Measurements from ENCODE around the gene TCEA3.

The TCEA3 gene

DNA sequence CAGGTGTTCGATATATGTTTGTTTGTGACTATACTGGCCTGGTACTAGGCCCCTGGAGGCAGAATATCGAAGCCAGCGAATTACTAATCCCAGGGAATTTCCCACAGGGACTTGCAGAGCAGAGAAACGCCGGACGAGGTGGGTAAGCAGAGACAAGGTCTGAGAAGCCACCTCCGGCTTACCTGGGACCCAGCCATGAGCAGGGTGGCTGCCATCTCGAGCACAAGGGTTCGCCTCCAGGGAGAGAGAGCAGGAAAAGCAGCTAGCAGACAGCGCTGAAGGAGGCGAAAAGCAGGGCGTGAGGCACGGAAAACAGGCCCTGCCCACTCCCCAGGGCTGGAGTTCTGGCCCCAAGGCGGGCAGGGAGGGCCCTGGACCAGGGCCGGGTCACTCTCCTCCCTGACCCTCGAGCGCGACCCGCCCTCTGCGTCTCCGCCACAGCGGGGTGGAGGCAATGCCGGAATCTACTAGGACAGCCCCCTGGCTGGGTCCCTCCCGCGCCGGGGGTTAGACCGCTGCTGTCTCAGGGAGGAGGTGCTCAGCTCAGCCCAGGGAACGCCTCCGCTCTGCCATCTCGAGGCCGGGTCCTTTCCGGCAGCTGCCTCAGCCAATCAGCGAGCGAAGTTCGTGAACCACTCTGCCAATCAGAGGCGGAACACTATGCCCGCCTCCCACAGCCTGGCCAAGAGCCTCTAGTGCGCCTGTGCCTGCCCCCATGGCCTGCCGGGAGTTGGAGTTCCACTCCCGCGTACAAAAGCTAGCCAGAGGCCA is 56.6 kb downstream of the TCEA3 start:
- DNase-seq (ENCODE audit: low read depth), result peak; percentile 96

DNA sequence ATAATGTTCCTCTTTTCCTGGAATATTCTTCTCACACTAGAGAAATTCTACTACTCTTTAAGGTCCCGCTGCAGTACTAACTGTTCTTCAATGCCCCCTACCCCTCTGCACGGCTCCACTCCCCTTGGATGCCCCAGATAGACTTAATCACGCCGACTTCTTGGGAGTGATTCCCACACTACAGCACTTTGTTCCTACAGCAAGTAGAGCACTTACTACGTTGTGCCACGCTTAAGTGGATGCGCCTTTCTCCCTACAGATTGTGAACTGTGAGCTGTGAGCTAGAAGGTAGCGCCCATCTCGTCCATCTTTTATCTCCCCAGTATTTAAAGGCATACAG is 57.1 kb downstream of the TCEA3 start:
- no peak for DNase-seq (ENCODE audit: low read depth)

DNA sequence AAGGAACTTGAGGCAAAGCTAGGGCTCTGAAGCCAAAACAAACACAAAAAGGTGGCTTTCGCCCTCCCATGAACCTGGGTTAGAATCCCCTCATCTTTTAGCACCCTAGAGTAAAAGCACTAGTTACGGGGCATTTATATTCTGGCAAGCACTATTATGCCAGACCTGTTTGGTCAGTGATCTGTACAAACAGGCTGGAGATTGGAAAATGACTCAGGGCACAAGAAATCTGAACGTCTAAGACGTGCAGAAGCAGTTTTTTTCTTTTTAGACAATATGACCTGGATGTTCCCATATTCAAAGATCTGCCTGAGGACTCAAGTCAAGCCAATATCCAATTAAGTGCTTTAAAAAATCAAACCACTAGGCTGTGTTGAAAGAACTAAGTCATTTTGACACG is 58.0 kb downstream of the TCEA3 start:
- DNase-seq (ENCODE audit: low read depth), result no peak

DNA sequence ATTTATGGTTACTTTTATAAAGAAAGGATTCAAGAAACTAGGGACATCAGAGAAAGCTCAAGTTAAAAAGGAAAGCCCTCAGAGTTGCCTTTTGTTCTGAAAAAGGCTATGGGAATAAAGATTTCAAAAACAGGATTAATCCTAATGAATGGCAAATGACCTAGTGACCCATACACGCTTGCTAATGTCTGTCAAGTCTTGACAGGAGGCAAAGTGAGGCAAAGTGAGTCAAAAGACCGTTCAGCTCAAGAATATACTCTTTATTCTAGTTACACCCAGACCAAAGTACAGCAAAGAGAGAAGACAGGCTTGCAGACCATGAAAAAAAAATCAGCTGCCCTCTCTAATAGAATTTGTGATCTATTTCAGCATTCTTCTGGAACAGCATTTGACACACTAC is 58.4 kb downstream of the TCEA3 start:
- DNase-seq (ENCODE audit: low read depth), result no peak

DNA sequence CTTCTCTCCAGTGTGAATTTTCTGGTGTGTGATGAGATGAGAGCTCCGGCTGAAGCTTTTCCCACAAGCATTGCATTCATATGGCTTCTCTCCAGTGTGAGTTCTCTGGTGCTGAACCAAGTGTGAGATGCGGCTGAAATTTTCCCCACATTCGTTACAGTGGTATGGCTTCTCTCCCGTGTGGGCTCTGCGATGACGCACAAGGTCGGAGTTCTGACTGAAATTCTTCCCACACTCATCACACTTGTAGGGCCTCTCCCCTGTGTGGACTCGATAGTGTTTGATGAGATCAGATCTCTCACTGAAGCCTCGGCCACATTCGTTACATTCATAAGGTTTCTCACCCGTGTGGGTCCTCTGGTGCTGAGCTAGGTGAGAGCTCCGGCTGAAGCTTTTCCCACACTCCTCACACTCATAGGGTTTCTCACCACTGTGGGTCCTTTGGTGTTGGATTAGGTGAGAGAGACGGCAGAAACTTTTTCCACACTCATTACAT is 62.3 kb downstream of the TCEA3 start:
- no peak for DNase-seq (ENCODE audit: low read depth)

DNA sequence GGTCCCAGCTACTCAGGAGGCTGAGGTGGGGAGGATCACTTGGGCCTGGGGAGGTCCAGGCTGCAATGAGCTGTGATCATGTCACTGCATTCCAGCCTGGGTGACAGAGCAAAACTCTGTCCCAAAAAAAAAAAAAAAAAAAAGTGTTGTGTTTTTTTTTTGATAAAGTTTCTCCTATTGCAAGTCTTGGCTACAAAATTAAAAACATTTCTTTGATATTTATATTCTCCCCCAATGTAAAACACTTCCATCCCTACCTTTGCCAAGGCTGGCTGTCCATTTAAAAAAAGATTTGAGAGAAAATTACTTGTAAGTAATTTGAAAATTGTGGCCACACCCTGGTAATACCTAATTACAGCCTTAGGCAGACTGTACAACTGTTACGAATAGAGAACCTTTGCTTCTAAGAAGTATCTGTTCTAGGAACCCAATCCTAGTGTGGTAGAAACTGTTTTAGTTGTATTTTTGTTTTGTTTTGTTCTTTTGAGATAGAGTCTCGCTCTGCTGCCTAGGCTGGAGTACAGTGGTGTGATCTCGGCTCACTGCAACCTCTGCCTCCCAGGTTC is 66.2 kb downstream of the TCEA3 start:
- no peak for DNase-seq (ENCODE audit: low read depth)

DNA sequence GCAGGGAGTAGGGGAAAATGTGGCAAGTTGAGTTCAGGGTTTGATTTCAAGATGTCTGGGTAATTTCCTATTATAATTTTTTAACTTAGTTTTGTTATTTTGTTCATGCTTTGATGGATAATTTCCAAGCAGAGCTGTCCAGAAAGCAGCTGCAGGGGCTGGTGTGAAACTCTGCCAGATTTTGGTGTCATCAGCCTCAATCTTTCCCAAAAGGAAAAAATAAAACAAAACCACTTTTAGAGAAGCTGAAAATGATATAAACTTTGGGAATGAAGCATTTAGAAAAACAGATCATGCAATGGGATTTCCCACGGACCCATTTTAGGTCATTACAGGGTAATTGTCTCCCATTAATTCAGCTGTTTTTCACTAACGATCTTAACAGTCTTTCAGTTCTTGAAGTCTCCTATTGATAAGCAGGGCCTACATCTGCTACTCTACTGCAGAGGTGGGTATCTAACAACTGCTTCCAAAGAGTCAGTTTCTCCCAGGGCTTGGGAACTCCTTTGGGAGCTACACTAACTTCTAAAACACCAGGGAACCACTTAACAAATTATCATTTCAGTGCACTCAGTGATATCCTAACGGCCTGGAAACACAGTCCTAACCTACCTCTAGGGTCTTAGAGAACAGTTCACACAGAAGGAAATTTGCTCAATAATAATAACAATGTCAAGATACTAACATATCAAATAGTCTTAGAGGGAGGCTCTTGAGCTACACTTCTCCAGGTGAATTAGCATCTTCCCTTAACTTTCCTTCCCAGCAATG is 67.2 kb downstream of the TCEA3 start:
- DNase-seq (ENCODE audit: low read depth), result no peak

DNA sequence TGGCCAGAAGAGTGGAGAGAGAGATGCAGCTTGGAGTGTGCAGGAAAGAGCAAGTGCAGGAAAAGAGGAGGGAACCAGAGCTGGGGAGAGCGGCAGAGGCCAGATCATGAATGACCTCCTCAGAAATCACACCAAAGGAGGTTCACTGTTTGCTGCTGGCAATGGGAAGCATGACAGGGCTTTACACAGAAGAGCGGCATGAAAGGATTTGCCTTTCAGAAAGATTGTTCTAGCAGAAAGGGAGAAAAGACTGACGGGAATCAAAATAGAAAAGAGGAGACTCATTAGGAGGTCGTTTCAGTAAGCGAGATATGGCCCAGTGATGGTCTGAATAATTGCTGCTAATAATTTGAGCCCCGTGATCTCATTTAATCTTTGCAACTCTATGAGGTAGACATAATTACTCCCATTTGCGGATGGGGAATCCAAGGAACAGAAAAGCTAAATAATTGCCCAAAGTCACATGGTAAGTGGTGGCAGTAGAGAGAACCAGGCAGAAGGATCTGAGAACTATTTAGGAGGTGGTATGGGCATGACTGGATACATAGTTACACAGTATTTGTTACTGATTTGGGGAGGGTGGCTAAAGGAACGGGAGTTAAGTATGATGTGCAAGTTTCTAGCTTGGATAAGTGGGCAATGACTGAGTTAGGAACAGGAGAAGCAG is 67.9 kb downstream of the TCEA3 start:
- no peak for DNase-seq (ENCODE audit: low read depth)

DNA sequence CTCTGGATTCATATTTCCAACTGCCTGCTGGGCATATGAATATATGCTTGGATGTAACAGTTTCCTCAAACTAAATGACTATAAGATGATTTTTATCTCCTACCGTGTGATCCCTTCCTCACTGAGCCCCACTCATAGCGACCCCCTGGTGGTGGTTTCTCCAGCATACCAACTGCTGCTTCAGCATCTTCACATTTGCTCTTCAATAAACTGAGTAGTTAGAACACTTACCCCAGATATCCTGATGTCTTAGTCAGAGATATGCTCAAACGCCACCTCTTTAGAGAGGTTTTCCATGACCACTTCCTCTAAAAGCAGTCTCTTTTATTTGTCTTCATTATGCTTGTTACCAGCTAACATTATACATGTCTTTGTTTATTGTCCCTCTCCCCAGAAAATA is 70.3 kb downstream of the TCEA3 start:
- no peak for DNase-seq (ENCODE audit: low read depth)

DNA sequence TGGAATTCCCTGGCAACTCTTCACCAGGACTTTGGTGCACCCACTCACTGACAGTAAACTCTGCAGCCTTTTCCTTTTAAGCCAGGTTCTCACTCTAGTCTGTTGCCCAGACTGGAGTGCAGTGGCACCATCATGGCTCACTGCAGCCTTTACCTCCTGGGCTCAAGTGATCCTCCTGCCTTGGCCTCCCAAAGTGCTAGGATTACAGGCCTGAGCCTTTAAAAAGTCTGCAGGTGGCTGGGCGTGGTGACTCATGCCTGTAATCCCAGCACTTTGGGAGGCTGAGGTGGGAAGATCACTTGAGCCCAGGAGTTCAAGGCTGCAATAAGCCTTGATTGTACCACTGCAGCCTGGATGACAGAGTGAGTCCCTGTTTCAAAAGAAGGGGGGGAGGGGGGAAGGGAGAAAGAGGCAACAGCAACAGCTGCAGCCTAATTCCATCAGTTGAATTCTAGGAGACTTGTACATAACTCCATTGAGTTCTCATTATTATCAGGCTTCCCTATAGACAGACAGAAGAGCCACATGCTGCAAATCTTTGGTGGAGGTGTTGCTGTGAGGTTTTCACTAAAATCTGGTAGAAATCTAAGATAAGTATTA is 72.4 kb downstream of the TCEA3 start:
- no peak for DNase-seq (ENCODE audit: low read depth)

DNA sequence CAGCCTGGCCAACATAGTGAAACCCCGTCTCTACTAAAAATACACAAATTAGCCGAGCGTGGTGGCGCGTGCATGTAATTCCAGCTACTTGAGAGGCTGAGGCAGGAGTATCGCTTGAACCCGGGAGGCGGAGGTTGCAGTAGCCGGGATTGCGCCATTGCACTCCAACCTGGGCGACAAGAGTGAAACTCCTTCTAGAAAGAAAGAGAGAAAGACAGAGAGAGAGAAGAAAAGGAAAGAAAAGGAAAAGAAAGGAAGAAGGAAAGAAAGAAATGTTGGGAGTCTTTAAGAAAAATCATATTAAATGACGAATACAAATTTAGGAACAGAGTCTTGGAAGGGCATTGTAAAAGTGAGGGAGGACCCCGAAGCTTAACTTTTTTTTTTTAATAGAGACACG is 78.6 kb downstream of the TCEA3 start:
- DNase-seq (ENCODE audit: low read depth), result no peak

DNA sequence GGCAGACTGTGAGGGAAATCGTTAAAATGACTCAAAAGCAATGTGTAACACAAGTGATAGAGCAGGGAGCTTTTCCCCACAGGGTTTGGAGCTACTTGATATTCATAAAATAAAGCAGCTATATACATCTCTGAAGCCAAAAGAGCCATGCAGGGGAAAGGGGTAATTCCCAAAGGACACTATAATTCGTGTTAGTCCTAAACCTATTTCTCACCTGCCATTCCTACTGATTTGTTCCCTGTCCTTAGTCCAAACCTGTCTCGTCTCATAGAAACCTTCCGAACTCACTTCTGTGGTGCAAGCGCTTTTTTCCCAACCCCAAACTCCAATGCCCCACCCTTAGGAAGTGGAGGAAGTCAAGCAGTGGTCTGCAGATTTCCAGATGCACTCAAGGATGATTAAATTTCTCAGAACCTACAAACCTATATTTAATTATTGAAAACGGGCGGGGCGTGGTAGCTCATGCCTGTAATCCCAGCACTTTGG is 79.5 kb downstream of the TCEA3 start:
- DNase-seq (ENCODE audit: low read depth), result no peak

DNA sequence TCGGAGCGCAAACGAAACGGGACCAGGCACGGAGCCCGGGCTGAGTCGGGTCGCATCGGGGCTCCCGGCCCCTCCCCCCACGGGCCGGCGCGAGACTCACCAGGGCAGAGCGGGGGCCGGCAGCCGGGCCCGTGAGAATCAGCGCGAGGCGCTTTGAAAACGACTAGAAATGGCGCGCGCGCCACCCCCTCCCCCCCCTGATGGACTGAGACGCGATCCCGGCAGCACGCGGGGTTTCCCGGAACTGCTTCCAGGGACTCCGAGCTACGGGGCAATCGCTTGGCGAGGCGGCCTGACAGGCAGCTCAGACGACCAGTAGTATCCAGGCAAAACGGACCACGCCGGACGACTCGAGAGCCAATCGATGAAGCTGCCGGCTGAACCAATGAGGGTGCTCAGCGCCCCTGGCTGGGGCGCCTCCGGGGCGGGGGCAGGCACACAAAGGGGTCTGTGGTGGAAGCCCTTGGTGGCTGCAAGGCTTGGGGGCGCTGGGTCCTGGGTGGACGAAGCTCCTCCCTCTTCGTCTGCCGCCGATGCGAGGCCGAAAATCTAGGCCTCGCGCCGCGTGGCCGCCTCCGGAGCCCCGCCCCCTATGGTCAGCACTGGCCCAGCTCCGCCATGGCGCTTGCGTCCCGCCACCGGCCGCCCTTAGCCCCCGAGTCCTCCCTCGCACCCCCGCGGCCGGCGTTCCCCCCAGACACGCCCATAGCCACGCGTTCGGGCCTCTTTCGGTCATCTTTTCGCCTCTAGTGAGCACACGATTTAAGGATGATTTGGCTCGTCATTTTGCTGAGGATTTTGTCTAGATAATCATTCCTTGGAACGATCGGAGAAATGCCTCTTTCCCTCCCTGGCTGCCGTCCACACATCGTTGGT is 80.2 kb downstream of the TCEA3 start, which contains the start of gene HNRNPR:
TSS of gene HNRNPR (minus strand) at position 174 of the 876 bp plus-strand sequence. CDS start 3,276 bp downstream, outside the sequence.
- peak; percentile 97 for DNase-seq (ENCODE audit: low read depth)

DNA sequence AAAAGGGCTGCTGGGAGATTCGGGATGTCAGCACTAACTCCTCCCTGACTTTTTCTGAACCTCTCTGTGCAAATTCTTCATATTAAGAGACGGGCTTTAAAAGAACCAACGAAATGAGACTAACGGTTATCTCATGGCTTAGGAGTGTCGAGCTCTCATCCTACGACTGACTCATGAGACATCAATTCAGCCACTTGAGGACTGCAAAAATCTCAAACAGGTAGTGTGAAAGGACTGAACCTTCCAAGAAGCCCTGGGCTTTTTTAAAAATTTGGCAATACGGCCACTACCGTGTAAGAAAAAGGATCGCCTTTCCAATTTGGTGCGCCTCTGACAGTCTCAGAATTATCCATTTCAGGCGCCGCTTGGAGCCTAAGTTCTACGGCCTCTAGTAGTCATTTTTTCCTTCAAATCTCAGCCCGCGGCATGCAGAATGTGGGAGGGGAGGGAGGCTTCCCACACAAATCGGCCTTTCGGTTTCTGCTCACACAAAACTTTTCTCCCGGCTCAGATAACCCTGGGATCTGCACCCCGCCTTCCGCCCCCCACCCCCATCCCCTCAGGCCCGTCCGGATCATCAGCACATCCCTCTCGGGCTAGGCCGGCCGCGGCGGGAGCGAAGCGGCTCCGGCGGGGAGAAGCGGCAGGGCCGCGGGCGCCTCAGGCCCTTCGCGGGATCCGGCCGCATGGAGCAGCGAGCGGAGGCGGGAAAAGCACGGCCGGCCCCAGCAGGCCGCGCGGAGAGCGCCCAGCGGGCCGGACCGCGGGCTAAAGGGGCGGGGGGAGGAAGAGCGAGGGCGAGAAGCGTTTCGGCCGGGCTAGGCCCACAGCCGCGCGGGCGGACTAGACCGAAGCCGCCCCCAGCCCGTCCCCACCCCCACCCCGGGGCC is 81.1 kb downstream of the TCEA3 start:
- no peak for DNase-seq (ENCODE audit: low read depth)

DNA sequence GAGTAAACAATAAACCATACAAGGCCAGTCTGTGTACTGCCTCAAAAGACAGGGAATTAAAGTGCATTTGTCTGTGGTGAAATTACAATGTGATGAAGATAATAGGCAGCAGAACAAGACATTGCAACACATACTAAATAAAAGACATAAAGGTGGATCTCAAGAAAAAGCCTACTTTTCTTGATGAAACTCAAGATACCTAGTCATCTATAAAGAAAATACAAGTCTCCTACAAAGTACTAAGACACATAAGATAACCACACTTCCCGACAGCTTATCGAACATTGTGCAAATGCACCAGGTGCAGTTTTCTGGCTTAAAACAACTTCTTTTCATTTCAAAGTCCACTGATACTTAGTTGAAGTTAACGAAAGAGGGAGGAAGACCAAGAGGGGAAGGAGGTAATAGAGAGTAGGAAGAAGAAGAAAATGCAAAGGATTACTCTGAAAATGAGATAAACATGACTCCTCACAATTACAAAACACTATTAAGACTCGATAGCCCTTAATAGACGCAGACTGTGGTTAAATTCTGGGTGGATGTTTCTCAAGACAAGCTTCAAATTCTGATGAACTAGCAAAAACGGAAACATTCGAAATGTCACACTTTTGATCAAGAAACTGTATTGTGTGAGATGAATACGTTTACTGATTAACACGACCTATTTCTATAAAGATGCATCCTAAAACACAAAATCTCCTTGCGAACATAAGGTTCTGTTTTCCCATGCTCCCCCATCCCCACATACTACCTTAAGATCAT is 82.4 kb downstream of the TCEA3 start:
- no peak for DNase-seq (ENCODE audit: low read depth)

DNA sequence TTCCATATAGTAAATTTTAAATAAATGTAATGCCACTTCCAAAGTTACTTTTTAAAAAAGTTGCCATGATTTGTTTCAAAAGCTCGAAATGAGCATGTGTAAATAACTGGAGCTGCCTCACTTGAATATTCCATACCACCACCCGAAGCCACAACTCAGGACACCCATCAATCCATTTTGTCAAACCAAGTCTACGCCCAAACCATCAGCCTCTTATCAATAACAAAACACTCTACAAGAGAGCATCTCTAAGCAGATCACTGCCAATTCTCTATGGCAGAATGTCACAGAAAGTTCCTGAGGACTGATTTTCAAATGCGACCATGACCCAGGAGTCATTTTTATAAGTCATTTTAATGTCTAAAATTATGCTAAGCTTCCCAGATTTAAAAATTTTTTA is 84.9 kb downstream of the TCEA3 start:
- DNase-seq (ENCODE audit: low read depth), result no peak

DNA sequence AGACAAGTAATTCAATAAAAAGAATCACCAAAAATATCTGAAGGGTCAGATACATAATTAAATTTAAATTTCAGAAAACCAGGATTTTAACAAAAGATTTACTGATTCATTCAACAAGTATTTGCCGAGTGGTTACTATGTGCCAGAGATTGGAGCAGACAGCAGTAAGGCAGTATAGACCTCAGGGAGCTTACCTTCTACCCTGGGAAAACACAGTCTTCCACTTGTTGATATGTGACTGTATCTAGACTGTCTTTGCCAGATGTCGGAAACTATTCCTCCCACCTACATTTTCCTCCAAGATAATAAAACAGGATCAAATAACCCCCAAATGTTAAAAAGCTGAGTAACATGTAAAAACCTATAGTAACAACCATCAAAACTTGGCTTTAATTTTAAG is 86.7 kb downstream of the TCEA3 start:
- DNase-seq (ENCODE audit: low read depth), result no peak

DNA sequence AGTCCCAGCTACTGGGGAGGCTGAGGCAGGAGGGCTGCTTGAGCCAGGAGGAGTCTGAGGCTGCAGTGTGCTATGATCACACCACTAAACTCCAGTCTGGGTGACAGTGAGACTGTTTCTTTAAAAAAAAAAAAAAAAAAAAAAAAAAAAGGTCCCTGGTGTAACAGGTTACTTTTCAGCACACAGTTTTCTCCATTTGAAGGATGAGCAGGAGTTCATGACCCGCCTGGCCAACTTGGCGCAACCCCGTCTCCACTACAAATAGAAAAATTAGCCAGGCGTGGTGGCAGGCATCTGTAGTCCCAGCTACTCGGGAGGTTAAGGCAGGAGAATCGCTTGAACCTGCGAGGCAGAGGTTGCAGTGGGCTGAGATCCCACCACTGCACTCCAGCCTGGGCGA is 92.8 kb downstream of the TCEA3 start:
- no peak for DNase-seq (ENCODE audit: low read depth)
